NCI-H510A treated with DMSO at 0.1 percent for 48 hours (cell line): ENCODE results near the gene TTPAL.

Experiments
- DNase-seq: peaks from one replicate; lab custom pipeline; 2025; lab: John Stamatoyannopoulos, UW

The TTPAL gene

GRCh38 chr20:44537993-44538392 lies 62.3 kb downstream of the TTPAL start:
- no peak for DNase-seq

- no peak for DNase-seq
These were observed 65.2 kb downstream of the TTPAL start for GRCh38 chr20:44540834-44541233.

DNA sequence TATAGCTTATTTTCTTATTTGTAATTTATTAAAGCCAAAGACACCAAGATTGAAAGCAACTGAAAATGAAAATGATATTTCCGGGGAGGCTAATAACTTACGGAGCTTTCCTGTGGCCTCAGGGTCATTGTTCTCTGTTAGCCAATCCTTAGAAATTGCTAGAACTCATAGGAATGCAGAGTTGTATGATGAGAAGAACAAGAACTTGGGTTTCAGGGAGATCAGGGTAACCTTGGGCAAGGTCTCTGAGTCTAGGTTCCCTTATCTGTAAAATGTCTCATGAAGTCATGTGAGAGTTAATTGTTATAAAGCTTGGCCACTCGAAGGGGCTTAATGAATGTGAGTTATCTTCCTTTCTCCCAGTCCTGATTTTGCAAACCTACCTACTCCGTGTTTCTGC lies 66.3 kb downstream of the TTPAL start:
- DNase-seq: no peak

GRCh38 chr20:44542890-44543289 lies 67.2 kb downstream of the TTPAL start:
- no peak for DNase-seq

GRCh38 chr20:44543358-44543757 lies 67.7 kb downstream of the TTPAL start:
- DNase-seq: no peak
